B cell (primary cell): Measurements from ENCODE around the gene USP9X. TPM values are rescaled to one million over a fixed set of nuclear protein-coding genes. Genes with fewer than 3 reads are reported as not detected.
A peak's percentile ranks its signal among the peaks of the same experiment; 100 is the strongest.

Experiments
- ATAC-seq: fragments of 200-7000 bp; cut with Tn5 transposase; one replicate; pipeline ENCODE4 v1.10.0; 2021; ENCODE audit warnings: low read depth, mild to moderate bottlenecking, moderate number of reproducible peaks, moderate library complexity
- CTCF ChIA-PET: fragments of 350-600 bp; sonication (Branson Sonifier 250); formaldehyde crosslinking; loops from one replicate; lab custom pipeline; 2021; ENCODE audit warnings: antibody characterized with exemption, inconsistent platforms; lab: Charles Lee
- POLR2A ChIA-PET: fragments of 350-600 bp; sonication (Branson Sonifier 250); formaldehyde crosslinking; loops from one replicate; lab custom pipeline; 2021; ENCODE audit warnings: antibody characterized with exemption; lab: Charles Lee
- DNase-seq: peaks from one replicate; pipeline ENCODE4 v3.0.0; 2013
- H2AFZ ChIP-seq: 2 replicates; pipeline ENCODE4 v1.6.1; 2012; ENCODE audit warnings: mild to moderate bottlenecking, low read depth, low read length; ENCODE audit not compliant: insufficient read depth, poor library complexity, severe bottlenecking
- H3K27ac ChIP-seq, 2 donors: 1 replicate in 1 of 2; 2 replicates in 1 of 2; pipeline ENCODE4 v1.5.1; 2012 to 2013; ENCODE audit warnings: low read length in 2 of 2, mild to moderate bottlenecking in 2 of 2, moderate library complexity in 1 of 2
- H3K27me3 ChIP-seq, 4 experiments: fragments of 200-600 bp in 1 of 4; sonication (generic) in 1 of 4; replicated peaks in 1 of 4; 1 replicate in 2 of 4; 2 replicates in 2 of 4; pipeline versions ENCODE4 v1.6.1 to v1.7.0; 2013 to 2016; ENCODE audit warnings: low read length in 3 of 4, mild to moderate bottlenecking in 2 of 4, mixed read lengths in 1 of 4, moderate library complexity in 1 of 4; ENCODE audit not compliant: insufficient read depth in 4 of 4, control insufficient read depth in 3 of 4; ENCODE audit errors: control extremely low read depth in 1 of 4
- H3K36me3 ChIP-seq, 2 experiments: replicated peaks in 1 of 2; 1 replicate in 1 of 2; 2 replicates in 1 of 2; pipeline versions ENCODE4 v1.6.1 to v1.7.1; 2013; ENCODE audit warnings: low read length in 1 of 2; ENCODE audit not compliant: insufficient read depth in 2 of 2, control insufficient read depth in 1 of 2; ENCODE audit errors: control extremely low read depth in 1 of 2, extremely low read depth in 1 of 2
- H3K4me1 ChIP-seq, 2 donors: fragments of 200-600 bp in 1 of 2; sonication (generic) in 1 of 2; 1 replicate in 1 of 2; 2 replicates in 1 of 2; pipeline versions ENCODE4 v1.5.1 to v1.6.1; 2013 to 2017; ENCODE audit warnings: low read length in 2 of 2; ENCODE audit not compliant: control insufficient read depth in 2 of 2, insufficient read depth in 2 of 2
- H3K4me2 ChIP-seq: replicated peaks from 2 replicates; pipeline ENCODE3; 2012; ENCODE audit warnings: mild to moderate bottlenecking, low read depth, low read length; ENCODE audit not compliant: poor library complexity, severe bottlenecking
- H3K4me3 ChIP-seq, 5 experiments: fragments of 200-600 bp in 1 of 5; sonication (generic) in 1 of 5; 1 replicate in 3 of 5; 2 replicates in 2 of 5; pipeline versions ENCODE4 v1.5.1 to v1.7.0; 2011 to 2016; ENCODE audit warnings: low read length in 4 of 5, mild to moderate bottlenecking in 4 of 5, low read depth in 2 of 5, control low read depth in 1 of 5, moderate library complexity in 1 of 5; ENCODE audit not compliant: insufficient read depth in 1 of 5; ENCODE audit errors: control extremely low read depth in 1 of 5, extremely low read depth in 1 of 5
- H3K79me2 ChIP-seq: fragments of 200-600 bp; sonication (generic); one replicate; pipeline ENCODE4 v1.6.0; 2016; ENCODE audit warnings: low read length; ENCODE audit not compliant: control insufficient read depth, insufficient read depth
- H3K9ac ChIP-seq: fragments of 200-600 bp; sonication (generic); 2 replicates; pipeline ENCODE4 v1.6.1; 2017; ENCODE audit warnings: mild to moderate bottlenecking, low read length, moderate library complexity
- H3K9me3 ChIP-seq, 3 donors: one replicate each; pipeline versions ENCODE4 v1.6.1 to v1.7.1; 2013; ENCODE audit warnings: low read length in 2 of 3; ENCODE audit not compliant: control insufficient read depth in 2 of 3, insufficient read depth in 1 of 3; ENCODE audit errors: control extremely low read depth in 1 of 3
- H4K20me1 ChIP-seq: 2 replicates; pipeline ENCODE4 v1.6.0; 2012; ENCODE audit warnings: mild to moderate bottlenecking, low read length; ENCODE audit not compliant: insufficient read depth, control insufficient read depth, poor library complexity, severe bottlenecking
- H3K27ac Mint-ChIP-seq: one replicate; pipeline ENCODE4 v1.8.0; 2021; ENCODE audit warnings: mixed read lengths
- H3K27me3 Mint-ChIP-seq: one replicate; pipeline ENCODE4 v1.8.0; 2021; ENCODE audit warnings: mixed read lengths
- H3K4me1 Mint-ChIP-seq: one replicate; pipeline ENCODE4 v1.8.0; 2021; ENCODE audit warnings: mixed read lengths
- H3K4me3 Mint-ChIP-seq: one replicate; pipeline ENCODE4 v1.8.0; 2021; ENCODE audit warnings: mixed read lengths
- H3K9me3 Mint-ChIP-seq: one replicate; pipeline ENCODE4 v1.8.0; 2022; ENCODE audit warnings: mixed read lengths; ENCODE audit not compliant: insufficient read depth
- EZH2 ChIP-seq: IDR thresholded peaks from 2 replicates; pipeline ENCODE4 v1.6.1; 2012; ENCODE audit warnings: borderline replicate concordance, low read depth, mild to moderate bottlenecking, moderate library complexity, low read length; ENCODE audit not compliant: insufficient read depth, poor library complexity, severe bottlenecking
- WGBS: methylation state at CpG from one replicate; pipeline ENCODE4 v1.1.5; 2013; ENCODE audit warnings: missing lambda C conversion rate; ENCODE audit not compliant: insufficient coverage; 5-methylcytosine and 5-hydroxymethylcytosine counted together
- intact Hi-C: fragments of 100-400 bp; cut with micrococcal nuclease; formaldehyde crosslinking; loops from one replicate; pipeline ENCODE4 v1.10.0; 2022
- polyA plus RNA-seq: library from polyadenylated mRNA; depleted of rRNA; stranded (reverse); fragments of >200 nt; gene quantifications from 2 replicates; pipeline ENCODE4 v1.2.3, GENCODE V29; 2012
- total RNA-seq, 2 donors: library from RNA; stranded (reverse); fragments of 120-200 nt in 1 of 2; gene quantifications; 1 replicate in 1 of 2; 2 replicates in 1 of 2; pipeline versions ENCODE4 v1.2.3 to v1.2.4, GENCODE V29; 2013 to 2022
- TF ChIP-seq, protein P1 (sequence below): fragments of 200-600 bp; IDR thresholded peaks from one replicate; pipeline ENCODE4 v1.8.0; 2022; ENCODE audit warnings: antibody characterized with exemption, mild to moderate bottlenecking

The USP9X gene
- total and polyA plus RNA-seq, 2 donors (not counting 1 experiment from before 2014, with no cell fraction given): 9.6 to 87.6 TPM

DNA sequence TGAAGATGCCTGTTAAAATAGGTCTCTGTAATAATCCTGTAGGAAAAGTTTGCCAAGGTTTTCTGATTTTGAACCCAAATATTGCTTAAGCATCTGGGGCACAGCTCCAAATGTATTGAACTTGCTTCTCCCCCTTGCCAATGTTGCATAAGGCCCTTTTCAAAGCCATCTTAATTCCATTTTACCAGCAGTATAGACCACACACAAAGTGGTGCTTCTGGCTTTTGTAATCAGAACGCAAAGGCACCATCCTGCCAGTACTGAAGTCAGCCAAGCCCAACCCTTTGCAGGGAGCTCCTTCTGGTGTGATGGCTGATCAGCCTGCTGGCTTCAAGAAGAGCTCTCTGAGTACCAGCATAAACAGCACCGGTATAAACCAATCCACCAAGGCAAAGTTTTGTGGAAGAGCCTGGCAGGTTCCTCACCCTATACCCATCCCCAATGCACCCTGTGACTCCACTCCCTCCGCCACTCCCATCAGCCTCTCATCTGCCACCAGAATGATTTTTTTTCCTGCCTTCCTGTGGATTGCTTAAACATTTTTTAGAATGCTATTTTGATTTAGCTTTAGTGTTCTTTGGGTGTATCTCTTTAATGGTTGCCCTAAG, 39.2 kb upstream of the USP9X start:
- Histone ChIP-seq H3K79me2 (no peaks in the 10 kb centered on the region), H2AFZ (peak overlapping the region; percentile 38), H3K4me3 (no peak overlapping the region), H3K27me3 (no peaks in the 10 kb centered on the region), H4K20me1 (no peaks in the 10 kb centered on the region), H3K27ac (no peak overlapping the region), H3K4me2 (no peak overlapping the region), H3K4me1 (no peaks in the 10 kb centered on the region), H3K9me3 (no peaks in the 10 kb centered on the region), H3K36me3 (no peaks in the 10 kb centered on the region), H3K9ac (no peak overlapping the region)
- no peaks in the 10 kb centered on the region for H3K9me3 Mint-ChIP-seq
- no peaks in the 10 kb centered on the region for H3K27me3 Mint-ChIP-seq
- TF ChIP-seq, protein P1, sequence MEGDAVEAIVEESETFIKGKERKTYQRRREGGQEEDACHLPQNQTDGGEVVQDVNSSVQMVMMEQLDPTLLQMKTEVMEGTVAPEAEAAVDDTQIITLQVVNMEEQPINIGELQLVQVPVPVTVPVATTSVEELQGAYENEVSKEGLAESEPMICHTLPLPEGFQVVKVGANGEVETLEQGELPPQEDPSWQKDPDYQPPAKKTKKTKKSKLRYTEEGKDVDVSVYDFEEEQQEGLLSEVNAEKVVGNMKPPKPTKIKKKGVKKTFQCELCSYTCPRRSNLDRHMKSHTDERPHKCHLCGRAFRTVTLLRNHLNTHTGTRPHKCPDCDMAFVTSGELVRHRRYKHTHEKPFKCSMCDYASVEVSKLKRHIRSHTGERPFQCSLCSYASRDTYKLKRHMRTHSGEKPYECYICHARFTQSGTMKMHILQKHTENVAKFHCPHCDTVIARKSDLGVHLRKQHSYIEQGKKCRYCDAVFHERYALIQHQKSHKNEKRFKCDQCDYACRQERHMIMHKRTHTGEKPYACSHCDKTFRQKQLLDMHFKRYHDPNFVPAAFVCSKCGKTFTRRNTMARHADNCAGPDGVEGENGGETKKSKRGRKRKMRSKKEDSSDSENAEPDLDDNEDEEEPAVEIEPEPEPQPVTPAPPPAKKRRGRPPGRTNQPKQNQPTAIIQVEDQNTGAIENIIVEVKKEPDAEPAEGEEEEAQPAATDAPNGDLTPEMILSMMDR: no peak
- no peak for TF ChIP-seq EZH2
- intact Hi-C loops: no loop called here
- ATAC-seq: no peak
- ChIA-PET CTCF (no interaction called here), POLR2A (no interaction called here)
- no peak for DNase-seq
- peaks cover 6% of the 10 kb centered on the region for H3K4me1 Mint-ChIP-seq
- 100% methylated on average over 1 of the region's 3 CpGs for whole genome bisulfite sequencing
- H3K27ac Mint-ChIP-seq: no peak overlapping the region
- H3K4me3 Mint-ChIP-seq: no peak overlapping the region

DNA sequence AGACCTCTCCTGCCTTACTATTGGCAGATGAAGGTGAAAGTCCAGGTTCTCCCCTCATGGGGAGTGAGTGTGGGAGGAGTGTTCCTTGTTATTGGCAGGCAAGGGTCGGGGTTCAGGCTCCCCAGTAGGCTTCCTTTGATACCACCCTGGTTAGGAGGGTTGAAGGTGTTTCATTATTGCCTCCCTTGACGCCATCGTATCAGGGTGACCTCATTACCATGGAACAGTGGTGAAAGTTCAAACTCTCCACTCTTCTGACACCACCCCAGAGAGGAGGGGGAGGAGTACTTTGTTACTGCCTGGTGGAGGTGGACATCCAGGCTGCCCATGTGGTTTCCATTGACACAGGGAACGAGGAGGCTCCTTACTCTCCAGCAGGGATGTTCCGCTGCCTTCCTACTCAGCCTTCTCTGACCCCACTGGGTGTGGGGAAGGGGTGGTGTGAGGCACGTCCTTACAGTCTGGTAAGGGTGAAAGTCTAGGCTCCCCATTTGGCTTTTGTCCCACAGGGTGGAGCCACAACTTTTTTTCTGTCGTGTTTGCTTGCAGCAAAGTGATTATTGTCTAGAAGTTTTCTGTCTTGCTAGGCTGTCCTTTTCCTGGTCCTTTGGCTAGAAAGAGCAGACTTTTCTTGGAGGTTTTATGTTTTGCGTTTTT, 37.2 kb upstream of the USP9X start:
- ChIA-PET POLR2A (no interaction called here), CTCF (no interaction called here)
- Histone ChIP-seq H3K79me2 (no peaks in the 10 kb centered on the region), H3K27me3 (no peaks in the 10 kb centered on the region), H3K36me3 (no peaks in the 10 kb centered on the region), H4K20me1 (no peaks in the 10 kb centered on the region), H3K9ac (no peak overlapping the region), H3K4me3 (no peak overlapping the region), H2AFZ (no peak overlapping the region), H3K4me1 (no peaks in the 10 kb centered on the region), H3K9me3 (no peaks in the 10 kb centered on the region), H3K27ac (no peak overlapping the region), H3K4me2 (no peak overlapping the region)
- WGBS: 67% methylated on average over 1 of the region's 8 CpGs
- Mint-ChIP-seq H3K4me3 (no peak overlapping the region), H3K9me3 (no peaks in the 10 kb centered on the region), H3K27me3 (no peaks in the 10 kb centered on the region), H3K27ac (no peak overlapping the region), H3K4me1 (peaks cover 6% of the 10 kb centered on the region)
- intact Hi-C loops: no loop called here
- no peak for TF ChIP-seq EZH2
- TF ChIP-seq, protein P1: no peak
- DNase-seq (no peak), ATAC-seq (no peak)
